ENCODE results near the gene HSPB6.

DNA sequence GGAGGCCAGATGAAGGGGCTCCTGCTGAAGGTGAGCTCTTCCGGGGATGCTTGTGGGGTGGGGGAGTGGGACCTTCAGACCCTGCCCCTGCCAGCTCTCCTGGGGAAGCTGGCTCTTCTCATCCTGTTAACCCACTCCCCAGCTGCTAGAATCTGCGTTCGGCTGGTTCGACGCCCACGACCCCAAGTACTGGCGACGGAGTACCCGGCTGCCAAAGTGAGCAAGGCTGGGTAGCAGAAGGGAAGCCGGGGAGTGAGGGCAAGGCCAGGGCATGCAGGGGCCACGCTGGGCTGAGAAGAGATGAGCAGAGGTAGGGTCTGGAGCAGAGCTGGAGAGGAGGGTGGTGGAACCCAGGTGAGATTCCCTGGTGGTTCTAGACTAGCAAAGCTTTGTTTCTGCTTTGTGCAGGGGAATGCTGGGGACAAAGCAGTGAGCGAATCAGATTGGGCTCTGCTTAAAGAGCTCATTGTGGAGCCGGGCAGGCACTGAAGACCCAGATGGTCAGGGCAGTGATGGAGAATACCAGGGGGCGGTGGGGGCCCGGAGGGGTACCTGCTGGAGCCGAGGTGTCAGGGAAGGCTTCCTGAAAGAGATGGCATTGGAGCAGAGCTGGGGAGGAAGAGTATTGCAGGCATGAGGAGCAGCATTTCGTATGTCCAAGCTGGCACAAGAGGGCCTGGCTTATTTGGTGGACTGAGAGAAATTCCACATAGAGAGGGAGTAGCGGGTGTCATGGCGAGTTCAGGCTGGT lies 28.7 kb downstream of the HSPB6 start:
- TF ChIP-seq CTCF (IDR thresholded peaks at IDR 0.05; ENCODE audit: insufficient read depth, low read length, poor library complexity, severe bottlenecking), result no peak
- TF ChIP-seq EZH2phosphoT487 (conservative IDR thresholded peaks at IDR 0.05; ENCODE audit: low read length), result no peak

Measured in SU-DHL-6 (cell line).